K562 (cell line): ENCODE results near the gene LMBR1. TPM values are rescaled to one million over a fixed set of nuclear protein-coding genes. Genes with fewer than 3 reads are reported as not detected.
A peak's percentile ranks its signal among the peaks of the same experiment; 100 is the strongest.

ENCODE experiments used
- BCOR ChIP-seq: fragments of 450-650 bp; IDR thresholded peaks from 2 replicates; pipeline ENCODE4 v1.6.1; 2016
- CBFA2T3 ChIP-seq: fragments of 450-650 bp; IDR thresholded peaks from 2 replicates; pipeline ENCODE4 v1.6.1; 2017
- COPS2 ChIP-seq: fragments of 450-650 bp; conservative IDR thresholded peaks from 2 replicates; pipeline ENCODE4 v1.6.1; 2016; ENCODE audit warnings: mild to moderate bottlenecking, moderate library complexity
- ETV1 ChIP-seq: fragments of 450-650 bp; conservative IDR thresholded peaks from 2 replicates; pipeline ENCODE4 v1.6.1; 2016; ENCODE audit warnings: missing genetic modification characterization, control low read depth, low read depth, missing compliant biosample characterization
- GABPA ChIP-seq: fragments of 200-800 bp; sonication (Bioruptor generic); conservative IDR thresholded peaks from 2 replicates; pipeline ENCODE4 v1.6.1; 2016; ENCODE audit warnings: low read depth, missing genetic modification characterization, missing compliant biosample characterization
- GATA2 ChIP-seq: sonication (generic); formaldehyde crosslinking; IDR thresholded peaks from 2 replicates; pipeline ENCODE4 v1.4.0; 2020; ENCODE audit warnings: mild to moderate bottlenecking, missing genetic modification reagents
- GMEB1 ChIP-seq: fragments of 250-450 bp; sonication (Bioruptor Pico); IDR thresholded peaks from 2 replicates; pipeline ENCODE4 v1.4.0; 2020; ENCODE audit warnings: mild to moderate bottlenecking
- HMBOX1 ChIP-seq: sonication (generic); IDR thresholded peaks from 2 replicates; pipeline ENCODE4 v1.6.1; 2016
- KLF1 ChIP-seq: fragments of 450-650 bp; IDR thresholded peaks from 2 replicates; pipeline ENCODE4 v1.6.1; 2016; ENCODE audit warnings: missing genetic modification characterization, missing compliant biosample characterization
- KLF6 ChIP-seq: fragments of 250-450 bp; sonication (Bioruptor Pico); IDR thresholded peaks from 2 replicates; pipeline ENCODE4 v1.4.0; 2020; ENCODE audit warnings: mild to moderate bottlenecking, moderate library complexity, borderline replicate concordance
- MXI1 ChIP-seq: IDR thresholded peaks from 2 replicates; pipeline ENCODE4 v1.6.1; 2011; ENCODE audit warnings: low read depth, mild to moderate bottlenecking, improper control_type of control experiment, low read length
- NONO ChIP-seq, 2 experiments: fragments of 200-400 bp in 1 of 2; fragments of 450-650 bp in 1 of 2; formaldehyde crosslinking in 1 of 2; IDR thresholded peaks; 2 replicates each; pipeline ENCODE4 v1.6.1; 2017; ENCODE audit warnings: low read depth in 2 of 2, mild to moderate bottlenecking in 2 of 2, moderate library complexity in 2 of 2, low read length in 1 of 2
- NUFIP1 ChIP-seq: fragments of 450-650 bp; IDR thresholded peaks from 2 replicates; pipeline ENCODE4 v1.6.1; 2018; ENCODE audit not compliant: partially characterized antibody
- PHF8 ChIP-seq: fragments of 200-600 bp; sonication (generic); IDR thresholded peaks from 2 replicates; pipeline ENCODE4 v1.6.1; 2012; ENCODE audit warnings: mixed run types, mild to moderate bottlenecking, inconsistent platforms, low read length, moderate library complexity, borderline replicate concordance
- TAF15 ChIP-seq: fragments of 200-400 bp; formaldehyde crosslinking; IDR thresholded peaks from 2 replicates; pipeline ENCODE4 v1.6.1; 2017; ENCODE audit warnings: mild to moderate bottlenecking, low read depth, low read length, moderate library complexity
- TBP ChIP-seq: optimal IDR thresholded peaks from 2 replicates; pipeline ENCODE3; 2011; ENCODE audit warnings: low read depth, low read length, improper control_type of control experiment
- TFAM ChIP-seq: fragments of 250-450 bp; sonication (Bioruptor Pico); conservative IDR thresholded peaks from 2 replicates; pipeline ENCODE4 v1.5.0; 2021; ENCODE audit warnings: mild to moderate bottlenecking, moderate library complexity
- THRB ChIP-seq: fragments of 450-650 bp; formaldehyde crosslinking; conservative IDR thresholded peaks from 2 replicates; pipeline ENCODE4 v1.4.0; 2022; ENCODE audit warnings: mild to moderate bottlenecking, missing genetic modification characterization
- XRCC3 ChIP-seq: fragments of 450-650 bp; IDR thresholded peaks from 2 replicates; pipeline ENCODE4 v1.6.1; 2017; ENCODE audit warnings: mild to moderate bottlenecking, moderate library complexity
- ZBTB2 ChIP-seq: fragments of 450-650 bp; IDR thresholded peaks from 2 replicates; pipeline ENCODE4 v1.6.1; 2016; ENCODE audit warnings: antibody characterized with exemption
- ZBTB5 ChIP-seq: fragments of 450-650 bp; IDR thresholded peaks from 2 replicates; pipeline ENCODE4 v1.6.1; 2017; ENCODE audit warnings: antibody characterized with exemption
- polyA plus RNA-seq, 8 experiments: library from polyadenylated mRNA; depleted of rRNA in 4 of 8; stranded (reverse) in 5 of 8; unstranded in 3 of 8; fragments of >200 nt; fragmentation: Nextera tagmentation in 2 of 8; fragmentation: Illumina TruSeq in 1 of 8; extraction: Ambion mirVana in 2 of 8; extraction: Trizol in 1 of 8; gene quantifications; 2 replicates each; pipeline versions ENCODE4 v1.2.1 to v1.2.3, GENCODE V29; 2011 to 2014; ENCODE audit warnings: inconsistent platforms in 1 of 8, missing spikeins in 1 of 8
- total RNA-seq, 7 experiments: library from RNA; depleted of rRNA in 6 of 7; stranded (reverse); fragments of >200 nt in 6 of 7; fragmentation: Illumina TruSeq in 2 of 7; extraction: Trizol in 2 of 7; gene quantifications; 2 replicates each; pipeline versions ENCODE4 v1.2.1 to v1.2.3, GENCODE V29; 2011 to 2021; ENCODE audit warnings: low replicate concordance in 1 of 7

LMBR1 gene
- total and polyA plus RNA-seq, 9 of the 15 experiments (the other 6 are each of a cell fraction or from before 2014, with no cell fraction given) = 7.7 to 90.0 (median 59.9) TPM

- peak; percentile 47 for TF ChIP-seq GMEB1
- no peak for TF ChIP-seq GABPA (tag)
- TF ChIP-seq TAF15 = no peak
- no peak for TF ChIP-seq ETV1 (tag)
- no peak for TF ChIP-seq COPS2
- TF ChIP-seq KLF1 (tag) = no peak
- TF ChIP-seq ZBTB2 = peak; percentile 71; the same call in 1 of the 2 replicates
- no peak for TF ChIP-seq THRB (CRISPR knock-in tag)
- peak; percentile 46 for TF ChIP-seq CBFA2T3
- TF ChIP-seq MXI1 = peak; percentile 66
- peak; percentile 34 for TF ChIP-seq NUFIP1
- no peak for TF ChIP-seq XRCC3
- TF ChIP-seq ZBTB5 = no peak
- peak; percentile 93 to 94 for TF ChIP-seq NONO (IDR thresholded peaks at IDR 0.05; ENCODE audit: low read depth in 2 of 2, low read length in 1 of 2)
- peak; percentile 59; the same call in 1 of the 2 replicates for TF ChIP-seq BCOR
- TF ChIP-seq HMBOX1 = no peak
- peak; percentile 86 for TF ChIP-seq TBP
- no peak for TF ChIP-seq GATA2 (CRISPR knock-in tag)
- TF ChIP-seq KLF6 (CRISPR knock-in tag) = no peak
- TF ChIP-seq PHF8 = peak; percentile 96; the same call in 1 of the 2 replicates
- no peak for TF ChIP-seq TFAM (CRISPR knock-in tag)
Observed at GRCh38 chr7:156892821-156893706, at the start of gene LMBR1 (continued).
